HepG2 (cell line): ENCODE results near the gene CD7. TPM values are rescaled to one million over a fixed set of nuclear protein-coding genes. Genes with fewer than 3 reads are reported as not detected.
A peak's percentile ranks its signal among the peaks of the same experiment; 100 is the strongest.

Experiments
- AKAP8 ChIP-seq: sonication (generic); formaldehyde crosslinking; IDR thresholded peaks from 2 replicates; pipeline ENCODE4 v1.5.1; 2020; ENCODE audit warnings: mild to moderate bottlenecking, missing genetic modification reagents
- GABPB1 ChIP-seq: IDR thresholded peaks from 2 replicates; pipeline ENCODE4 v1.6.1; 2016; ENCODE audit warnings: mild to moderate bottlenecking, missing genetic modification reagents, moderate library complexity, missing compliant biosample characterization
- PHF5A ChIP-seq: IDR thresholded peaks from one replicate; pipeline ENCODE4 v1.6.1; 2018; ENCODE audit warnings: low read depth, missing genetic modification reagents; ENCODE audit not compliant: unreplicated experiment
- RARA ChIP-seq: IDR thresholded peaks from 2 replicates; pipeline ENCODE4 v1.6.1; 2016; ENCODE audit warnings: missing genetic modification reagents, missing compliant biosample characterization
- SATB2 ChIP-seq: sonication (generic); formaldehyde crosslinking; IDR thresholded peaks from 2 replicates; pipeline ENCODE4 v1.5.0; 2020; ENCODE audit warnings: missing genetic modification reagents
- SMAD3 ChIP-seq: sonication (generic); formaldehyde crosslinking; IDR thresholded peaks from 2 replicates; pipeline ENCODE4 v1.4.0; 2020; ENCODE audit warnings: missing genetic modification reagents
- SOX13 ChIP-seq, 3 experiments: fragments of 450-650 bp in 1 of 3; sonication (generic) in 1 of 3; formaldehyde crosslinking in 1 of 3; IDR thresholded peaks in 2 of 3; conservative IDR thresholded peaks in 1 of 3; 2 replicates each; pipeline versions ENCODE4 v1.5.0 to v1.6.1; 2016 to 2020; ENCODE audit warnings: antibody characterized with exemption in 1 of 3, mild to moderate bottlenecking in 1 of 3, missing compliant biosample characterization in 1 of 3, missing genetic modification reagents in 1 of 3, moderate library complexity in 1 of 3
- SP1 ChIP-seq, 2 experiments: fragments of 450-650 bp in 1 of 2; sonication (generic) in 1 of 2; formaldehyde crosslinking in 1 of 2; IDR thresholded peaks; 2 replicates each; pipeline versions ENCODE4 v1.4.0 to v1.6.1; 2016 to 2020; ENCODE audit warnings: missing genetic modification reagents in 1 of 2
- SRY ChIP-seq: sonication (generic); formaldehyde crosslinking; IDR thresholded peaks from 2 replicates; pipeline ENCODE4 v1.8.0; 2022; ENCODE audit warnings: mild to moderate bottlenecking, missing genetic modification reagents
- YEATS2 ChIP-seq: sonication (generic); formaldehyde crosslinking; IDR thresholded peaks from 2 replicates; pipeline ENCODE4 v1.4.0; 2020; ENCODE audit warnings: missing genetic modification reagents, borderline replicate concordance
- ZFY ChIP-seq: sonication (generic); formaldehyde crosslinking; IDR thresholded peaks from 2 replicates; pipeline ENCODE4 v1.4.0; 2020; ENCODE audit warnings: missing genetic modification reagents
- ZNF251 ChIP-seq: sonication (generic); formaldehyde crosslinking; IDR thresholded peaks from 2 replicates; pipeline ENCODE4 v1.9.0; 2021; ENCODE audit warnings: mild to moderate bottlenecking, missing genetic modification reagents
- ZNF264 ChIP-seq: sonication (generic); formaldehyde crosslinking; IDR thresholded peaks from 2 replicates; pipeline ENCODE4 v1.4.0; 2020; ENCODE audit warnings: missing genetic modification reagents
- ZNF343 ChIP-seq: sonication (generic); formaldehyde crosslinking; IDR thresholded peaks from 2 replicates; pipeline ENCODE4 v1.4.0; 2020; ENCODE audit warnings: mild to moderate bottlenecking, missing genetic modification reagents
- ZNF431 ChIP-seq: sonication (generic); formaldehyde crosslinking; IDR thresholded peaks from 2 replicates; pipeline ENCODE4 v1.9.0; 2022; ENCODE audit warnings: missing genetic modification reagents, low read depth, mild to moderate bottlenecking, borderline replicate concordance
- polyA plus RNA-seq, 8 experiments: library from polyadenylated mRNA; depleted of rRNA in 3 of 8; stranded (reverse) in 7 of 8; unstranded in 1 of 8; fragments of >200 nt; fragmentation: Illumina TruSeq in 4 of 8; extraction: Trizol in 4 of 8; gene quantifications; 2 replicates each; pipeline versions ENCODE4 v1.2.1 to v1.2.3, GENCODE V29; 2011 to 2016; ENCODE audit warnings: low read depth in 4 of 8, missing spikeins in 1 of 8, mixed read lengths in 1 of 8; ENCODE audit not compliant: insufficient read depth in 1 of 8
- total RNA-seq, 5 experiments: library from RNA; depleted of rRNA; stranded (reverse); fragments of >200 nt; fragmentation: Illumina TruSeq; extraction: Trizol; gene quantifications; 2 replicates each; pipeline ENCODE4 v1.2.3, GENCODE V29; 2016; ENCODE audit warnings: low read depth in 1 of 5
- TF ChIP-seq, protein P1 (sequence below): sonication (generic); formaldehyde crosslinking; IDR thresholded peaks from 2 replicates; pipeline ENCODE4 v1.5.1; 2020; ENCODE audit warnings: mild to moderate bottlenecking, missing genetic modification reagents, borderline replicate concordance

The CD7 gene
- total and polyA plus RNA-seq, 2 of the 13 experiments (the other 11 are each of a cell fraction or from before 2014, with no cell fraction given): 67.6 to 76.4 TPM

DNA sequence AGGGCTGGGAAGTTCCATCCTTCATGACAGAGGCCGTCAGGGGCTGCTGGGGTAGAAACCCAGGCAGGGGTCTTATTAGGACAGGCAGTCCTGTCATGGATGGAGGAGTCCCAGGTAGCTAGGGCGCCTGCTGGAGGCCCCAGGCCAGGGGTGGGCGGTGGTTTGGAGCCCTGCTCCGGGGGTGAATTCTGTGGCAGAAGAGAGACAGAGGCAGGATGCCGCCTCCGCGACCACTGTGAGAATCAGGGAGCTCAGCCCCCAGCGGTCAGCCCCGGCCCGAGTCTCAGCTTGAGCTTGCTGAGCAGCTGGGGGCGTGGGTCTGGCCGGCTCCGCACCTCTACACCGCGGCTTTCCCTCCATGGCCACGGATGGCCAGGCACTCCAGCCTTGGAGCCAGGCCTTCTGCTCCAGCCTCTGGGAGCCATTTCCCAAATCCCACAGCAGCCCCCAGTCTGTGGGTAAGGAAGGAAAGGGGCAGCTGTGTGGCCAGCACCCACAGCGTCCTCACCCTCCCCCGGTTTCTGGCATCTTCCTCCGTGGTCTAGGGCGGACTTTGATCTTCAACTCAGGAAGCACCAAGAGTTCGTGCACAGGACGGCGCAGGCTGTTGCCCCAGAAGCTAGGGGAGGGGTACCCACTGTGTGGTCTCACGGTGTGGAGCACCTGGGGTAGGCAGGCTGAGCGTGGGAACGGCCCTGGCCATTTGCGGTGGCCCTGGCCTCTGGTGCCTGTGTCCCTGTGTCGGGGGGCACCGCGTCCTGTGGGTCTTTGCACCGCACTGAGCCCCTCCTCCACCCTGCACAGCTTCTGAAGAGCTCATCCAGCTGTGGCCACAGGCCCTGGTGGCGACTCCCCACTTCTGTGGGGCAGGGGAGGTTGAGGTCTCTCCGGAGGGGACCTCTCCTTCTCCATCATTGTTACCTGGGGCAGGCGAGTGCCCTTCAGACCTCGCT is 14.1 kb downstream of the CD7 start (continued):
- TF ChIP-seq, protein P1, sequence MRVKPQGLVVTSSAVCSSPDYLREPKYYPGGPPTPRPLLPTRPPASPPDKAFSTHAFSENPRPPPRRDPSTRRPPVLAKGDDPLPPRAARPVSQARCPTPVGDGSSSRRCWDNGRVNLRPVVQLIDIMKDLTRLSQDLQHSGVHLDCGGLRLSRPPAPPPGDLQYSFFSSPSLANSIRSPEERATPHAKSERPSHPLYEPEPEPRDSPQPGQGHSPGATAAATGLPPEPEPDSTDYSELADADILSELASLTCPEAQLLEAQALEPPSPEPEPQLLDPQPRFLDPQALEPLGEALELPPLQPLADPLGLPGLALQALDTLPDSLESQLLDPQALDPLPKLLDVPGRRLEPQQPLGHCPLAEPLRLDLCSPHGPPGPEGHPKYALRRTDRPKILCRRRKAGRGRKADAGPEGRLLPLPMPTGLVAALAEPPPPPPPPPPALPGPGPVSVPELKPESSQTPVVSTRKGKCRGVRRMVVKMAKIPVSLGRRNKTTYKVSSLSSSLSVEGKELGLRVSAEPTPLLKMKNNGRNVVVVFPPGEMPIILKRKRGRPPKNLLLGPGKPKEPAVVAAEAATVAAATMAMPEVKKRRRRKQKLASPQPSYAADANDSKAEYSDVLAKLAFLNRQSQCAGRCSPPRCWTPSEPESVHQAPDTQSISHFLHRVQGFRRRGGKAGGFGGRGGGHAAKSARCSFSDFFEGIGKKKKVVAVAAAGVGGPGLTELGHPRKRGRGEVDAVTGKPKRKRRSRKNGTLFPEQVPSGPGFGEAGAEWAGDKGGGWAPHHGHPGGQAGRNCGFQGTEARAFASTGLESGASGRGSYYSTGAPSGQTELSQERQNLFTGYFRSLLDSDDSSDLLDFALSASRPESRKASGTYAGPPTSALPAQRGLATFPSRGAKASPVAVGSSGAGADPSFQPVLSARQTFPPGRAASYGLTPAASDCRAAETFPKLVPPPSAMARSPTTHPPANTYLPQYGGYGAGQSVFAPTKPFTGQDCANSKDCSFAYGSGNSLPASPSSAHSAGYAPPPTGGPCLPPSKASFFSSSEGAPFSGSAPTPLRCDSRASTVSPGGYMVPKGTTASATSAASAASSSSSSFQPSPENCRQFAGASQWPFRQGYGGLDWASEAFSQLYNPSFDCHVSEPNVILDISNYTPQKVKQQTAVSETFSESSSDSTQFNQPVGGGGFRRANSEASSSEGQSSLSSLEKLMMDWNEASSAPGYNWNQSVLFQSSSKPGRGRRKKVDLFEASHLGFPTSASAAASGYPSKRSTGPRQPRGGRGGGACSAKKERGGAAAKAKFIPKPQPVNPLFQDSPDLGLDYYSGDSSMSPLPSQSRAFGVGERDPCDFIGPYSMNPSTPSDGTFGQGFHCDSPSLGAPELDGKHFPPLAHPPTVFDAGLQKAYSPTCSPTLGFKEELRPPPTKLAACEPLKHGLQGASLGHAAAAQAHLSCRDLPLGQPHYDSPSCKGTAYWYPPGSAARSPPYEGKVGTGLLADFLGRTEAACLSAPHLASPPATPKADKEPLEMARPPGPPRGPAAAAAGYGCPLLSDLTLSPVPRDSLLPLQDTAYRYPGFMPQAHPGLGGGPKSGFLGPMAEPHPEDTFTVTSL (CRISPR knock-in tag): peak; percentile 36; the same call in 1 of the 2 replicates
- TF ChIP-seq SRY (CRISPR knock-in tag) (peak; percentile 16; the same call in 1 of the 2 replicates), ZFY (peak; percentile 62; the same call in 1 of the 2 replicates), ZNF343 (CRISPR knock-in tag) (no peak), SP1 (IDR thresholded peaks at IDR 0.05) (no peak), SP1 (CRISPR knock-in tag; IDR thresholded peaks at IDR 0.05) (no peak), SATB2 (CRISPR knock-in tag) (no peak), YEATS2 (peak; percentile 58; the same call in 1 of the 2 replicates), ZNF251 (CRISPR knock-in tag) (no peak), GABPB1 (CRISPR knock-in tag) (peak; percentile 53), SMAD3 (CRISPR knock-in tag) (peak; percentile 49; the same call in 1 of the 2 replicates), ZNF431 (no peak), ZNF264 (CRISPR knock-in tag) (peak; percentile 90), SOX13 (IDR thresholded peaks at IDR 0.05) (no peak), SOX13 (CRISPR knock-in tag; conservative IDR thresholded peaks at IDR 0.05 in 1 of 2, IDR thresholded peaks at IDR 0.05 in 1 of 2) (peak in 1 of 2 experiments; percentile 10; a peak in 1 of 4 replicates), RARA (CRISPR knock-in tag) (peak; percentile 85), PHF5A (CRISPR knock-in tag) (peak; percentile 55), AKAP8 (CRISPR knock-in tag) (no peak)
